ENCODE data around the gene BFAR. TPM values are rescaled to one million over a fixed set of nuclear protein-coding genes. Genes with fewer than 3 reads are reported as not detected.

Gene BFAR
- total and polyA plus RNA-seq, 2 of the 8 experiments (the other 6 are each of a cell fraction or from before 2014, with no cell fraction given), result 56.9 to 78.2 TPM

DNA sequence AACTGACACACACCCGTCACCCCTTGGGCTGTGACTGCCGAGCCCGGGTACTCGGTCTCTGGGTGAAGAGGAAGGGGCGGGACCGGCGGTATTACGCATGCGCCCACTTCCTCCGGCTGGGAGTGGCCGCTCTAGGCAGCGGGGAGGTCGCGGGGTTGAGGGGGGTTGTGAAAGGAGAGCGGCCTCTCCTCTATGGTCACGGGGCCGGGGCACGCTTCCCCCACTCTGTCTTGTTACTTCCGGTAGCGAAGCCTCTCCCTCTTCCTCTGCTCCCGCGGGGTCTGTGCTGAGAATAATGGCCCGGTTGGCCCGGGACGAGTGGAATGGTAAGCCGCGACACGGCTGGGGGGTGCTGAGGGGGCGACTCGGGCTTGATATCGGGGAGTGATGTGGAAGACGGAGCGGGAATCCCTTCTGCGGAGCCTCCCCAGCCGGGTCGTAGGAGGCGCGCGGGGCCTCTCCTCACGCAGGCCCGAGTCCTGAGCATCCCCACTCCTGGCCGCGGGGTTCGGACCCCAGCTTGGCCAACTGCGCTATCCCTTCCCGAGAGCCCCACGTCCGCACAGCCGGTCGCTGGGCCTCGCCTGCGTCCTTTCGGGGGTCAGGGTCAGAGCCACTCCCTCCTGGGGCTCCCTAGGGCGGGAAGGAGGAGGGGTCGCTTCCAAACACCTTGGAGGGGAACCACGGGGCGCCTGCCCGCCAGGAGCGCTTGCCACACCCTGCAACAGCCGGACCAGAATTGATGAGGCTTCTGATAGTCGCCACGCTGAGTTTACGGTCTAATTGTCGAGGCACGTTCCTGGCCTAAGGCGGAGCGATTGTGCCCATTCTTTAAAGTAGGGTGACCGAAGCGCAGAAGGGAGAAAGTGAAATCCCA lies at the start of gene BFAR (continued):
- peak; percentile 67 to 85; a peak in 2 of 4 replicates for TF ChIP-seq SIN3A (conservative IDR thresholded peaks at IDR 0.05 in 1 of 2, IDR thresholded peaks at IDR 0.05 in 1 of 2; ENCODE audit: low read depth in 1 of 2, low read length in 2 of 2)
- TF ChIP-seq POLR2AphosphoS5 (IDR thresholded peaks at IDR 0.05; ENCODE audit: low read depth, low read length), result peak; percentile 97
- TF ChIP-seq RBBP5 (IDR thresholded peaks at IDR 0.05; ENCODE audit: borderline replicate concordance, low read depth, low read length), result 0 out of 2 replicates have a peak, but pooled peaks have one; percentile 32
- 0 out of 2 replicates have a peak, but pooled peaks have one; percentile 28 for TF ChIP-seq SP4 (IDR thresholded peaks at IDR 0.05; ENCODE audit: low read length)
- peak; percentile 98 for TF ChIP-seq POLR2A (IDR thresholded peaks at IDR 0.05; ENCODE audit: control extremely low read depth in 1 of 2, low read depth in 2 of 2, low read length in 2 of 2)
- TF ChIP-seq CTBP2 (IDR thresholded peaks at IDR 0.05; ENCODE audit: borderline replicate concordance, insufficient read depth, insufficient read length, low read length), result no peak
- peak; percentile 70 for TF ChIP-seq EGR1 (IDR thresholded peaks at IDR 0.05; ENCODE audit: borderline replicate concordance, low read depth, low read length)
- no peak for TF ChIP-seq NANOG (IDR thresholded peaks at IDR 0.05; ENCODE audit: insufficient read depth, low read depth, low read length, poor library complexity, severe bottlenecking)
- TF ChIP-seq MAFK (IDR thresholded peaks at IDR 0.05; ENCODE audit: low read depth, low read length), result no peak
- peak; percentile 88 for TF ChIP-seq GTF2F1 (IDR thresholded peaks at IDR 0.05; ENCODE audit: borderline replicate concordance, low read depth, low read length)
- TF ChIP-seq TAF7 (optimal IDR thresholded peaks at IDR 0.05; ENCODE audit: borderline replicate concordance, low read depth, low read length), result peak; percentile 96
- no peak for TF ChIP-seq ASH2L (IDR thresholded peaks at IDR 0.05; ENCODE audit: low read length)
- TF ChIP-seq TBP (IDR thresholded peaks at IDR 0.05; ENCODE audit: low read depth, low read length), result peak; percentile 98
- TF ChIP-seq KDM5A (IDR thresholded peaks at IDR 0.05; ENCODE audit: low read length), result 0 out of 2 replicates have a peak, but pooled peaks have one; percentile 30
- TF ChIP-seq TEAD4 (IDR thresholded peaks at IDR 0.05; ENCODE audit: low read depth, low read length), result no peak
- no peak for TF ChIP-seq CHD1 (IDR thresholded peaks at IDR 0.05; ENCODE audit: low read depth, low read length)
- TF ChIP-seq, protein P1, sequence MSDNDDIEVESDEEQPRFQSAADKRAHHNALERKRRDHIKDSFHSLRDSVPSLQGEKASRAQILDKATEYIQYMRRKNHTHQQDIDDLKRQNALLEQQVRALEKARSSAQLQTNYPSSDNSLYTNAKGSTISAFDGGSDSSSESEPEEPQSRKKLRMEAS (IDR thresholded peaks at IDR 0.05), result peak; percentile 45; the same call in 1 of the 2 replicates
- peak; percentile 84 for TF ChIP-seq SP2 (IDR thresholded peaks at IDR 0.05; ENCODE audit: low read length)
- TF ChIP-seq EP300 (IDR thresholded peaks at IDR 0.05; ENCODE audit: borderline replicate concordance in 1 of 2, low read depth in 2 of 2, low read length in 2 of 2), result peak in 1 of 2 experiments; percentile 1; a peak in 2 of 3 replicates
- TF ChIP-seq CREB1 (IDR thresholded peaks at IDR 0.05), result peak; percentile 66
- 0 out of 2 replicates have a peak, but pooled peaks have one; percentile 12 for TF ChIP-seq TCF12 (IDR thresholded peaks at IDR 0.05; ENCODE audit: low read depth, low read length)
- peak; percentile 68; the same call in 1 of the 2 replicates for TF ChIP-seq SP1 (IDR thresholded peaks at IDR 0.05; ENCODE audit: low read depth, low read length)
- TF ChIP-seq HDAC2 (IDR thresholded peaks at IDR 0.05; ENCODE audit: borderline replicate concordance in 1 of 2, low read depth in 2 of 2, low read length in 2 of 2), result 0 out of 4 replicates have a peak, but pooled peaks of 1 of the 2 experiments have one; percentile 69
